ENCODE data around the gene ZNF302.
"Not testable (repeated sequence)": the region's sequence is repeated elsewhere in the genome, so short reads cannot be mapped to it uniquely, and the experiment has no call there.

ZNF302 gene

GRCh38 chr19:34673590-34673989 is 3.9 kb upstream of the ZNF302 start:
- no peak for DNase-seq (ENCODE audit: low spot score)

GRCh38 chr19:34675250-34675649 is 2.2 kb upstream of the ZNF302 start:
- DNase-seq (ENCODE audit: low spot score) = no peak

- no peak for DNase-seq (ENCODE audit: low spot score)
Measured at GRCh38 chr19:34675919-34676318, 1.6 kb upstream of the ZNF302 start.

- DNase-seq (ENCODE audit: low spot score) = peak; percentile 93
Measured at GRCh38 chr19:34676697-34677385, 637 bp upstream of the ZNF302 start, which contains the start of gene SCGB2B2. Gene SCGB2B2 (minus strand): TSS chr19:34677159. CDS start chr19:34594563, 82,596 bp downstream.

- DNase-seq (ENCODE audit: low spot score) = no peak
Measured at GRCh38 chr19:34678085-34678412, 571 bp downstream of the ZNF302 start.

GRCh38 chr19:34678421-34678820 is 943 bp downstream of the ZNF302 start:
- DNase-seq (ENCODE audit: low spot score) = peak; percentile 5

GRCh38 chr19:34681478-34681877 is 4.0 kb downstream of the ZNF302 start:
- no peak for DNase-seq (ENCODE audit: low spot score)

GRCh38 chr19:34685266-34685665 is 7.8 kb downstream of the ZNF302 start:
- not testable (repeated sequence) for DNase-seq (ENCODE audit: low spot score)

GRCh38 chr19:34686455-34686854 is 9.0 kb downstream of the ZNF302 start:
- no peak for DNase-seq (ENCODE audit: low spot score)

GRCh38 chr19:34687348-34687747 is 9.9 kb downstream of the ZNF302 start:
- DNase-seq (ENCODE audit: low spot score) = no peak

GRCh38 chr19:34688592-34688991 is 11.1 kb downstream of the ZNF302 start:
- no peak for DNase-seq (ENCODE audit: low spot score)

GRCh38 chr19:34690372-34690771 is 12.9 kb downstream of the ZNF302 start:
- DNase-seq (ENCODE audit: low spot score) = no peak

- DNase-seq (ENCODE audit: low spot score) = no peak
Measured at GRCh38 chr19:34692549-34692948, 15.1 kb downstream of the ZNF302 start.

GRCh38 chr19:34707661-34708060 is 30.2 kb downstream of the ZNF302 start:
- DNase-seq (ENCODE audit: low spot score) = no peak

- no peak for DNase-seq (ENCODE audit: low spot score)
Measured at GRCh38 chr19:34711890-34712289, 34.4 kb downstream of the ZNF302 start.

- DNase-seq (ENCODE audit: low spot score) = peak; percentile 78
Measured at GRCh38 chr19:34712395-34713261, 35.1 kb downstream of the ZNF302 start.

GRCh38 chr19:34713262-34713637 is 35.8 kb downstream of the ZNF302 start:
- peak; percentile 1 for DNase-seq (ENCODE audit: low spot score)

- DNase-seq (ENCODE audit: low spot score) = no peak
Measured at GRCh38 chr19:34715357-34715756, 37.9 kb downstream of the ZNF302 start.

GRCh38 chr19:34722353-34722752 is 44.9 kb downstream of the ZNF302 start:
- DNase-seq (ENCODE audit: low spot score) = no peak

GRCh38 chr19:34725400-34725799 is 47.9 kb downstream of the ZNF302 start:
- no peak for DNase-seq (ENCODE audit: low spot score)

- DNase-seq (ENCODE audit: low spot score) = no peak
Measured at GRCh38 chr19:34731019-34731829, 53.7 kb downstream of the ZNF302 start.

- no peak for DNase-seq (ENCODE audit: low spot score)
Measured at GRCh38 chr19:34731964-34732363, 54.5 kb downstream of the ZNF302 start.
